NCI-H146 (cell line): Measurements from ENCODE around the gene FXYD3.
"Not testable (repeated sequence)": the region's sequence is repeated elsewhere in the genome, so short reads cannot be mapped to it uniquely, and the experiment has no call there.

Source experiments
- DNase-seq: peaks from one replicate; lab custom pipeline; 2025; lab: John Stamatoyannopoulos, UW

Gene FXYD3

GRCh38 chr19:35124098-35125060 is 8.8 kb downstream of the FXYD3 start:
- peak; percentile 58 for DNase-seq

DNA sequence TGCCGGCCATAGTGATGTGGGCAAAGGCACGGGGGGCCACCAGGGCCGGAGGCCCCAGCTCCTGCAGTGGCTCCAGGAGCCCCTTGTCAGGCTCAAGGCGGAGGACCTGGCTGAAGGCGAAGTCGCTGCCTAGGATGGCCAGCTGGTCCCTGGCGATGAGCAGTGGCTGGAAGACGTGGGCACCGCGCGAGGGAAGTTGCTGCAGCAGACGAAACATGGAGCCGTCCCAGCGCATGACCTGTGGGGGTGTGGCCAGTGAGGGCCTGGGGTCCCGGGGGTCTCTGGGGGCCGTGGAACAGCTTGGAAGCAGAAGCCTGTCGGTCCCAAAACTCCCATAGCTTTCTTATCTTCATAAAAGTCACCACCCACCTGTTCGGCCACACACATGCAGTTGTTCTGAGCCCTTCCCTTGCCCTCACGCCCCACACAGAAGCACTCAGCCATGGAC is 9.7 kb downstream of the FXYD3 start:
- DNase-seq, result no peak

- DNase-seq, result no peak
Observed at GRCh38 chr19:35125749-35126623, 10.4 kb downstream of the FXYD3 start.

DNA sequence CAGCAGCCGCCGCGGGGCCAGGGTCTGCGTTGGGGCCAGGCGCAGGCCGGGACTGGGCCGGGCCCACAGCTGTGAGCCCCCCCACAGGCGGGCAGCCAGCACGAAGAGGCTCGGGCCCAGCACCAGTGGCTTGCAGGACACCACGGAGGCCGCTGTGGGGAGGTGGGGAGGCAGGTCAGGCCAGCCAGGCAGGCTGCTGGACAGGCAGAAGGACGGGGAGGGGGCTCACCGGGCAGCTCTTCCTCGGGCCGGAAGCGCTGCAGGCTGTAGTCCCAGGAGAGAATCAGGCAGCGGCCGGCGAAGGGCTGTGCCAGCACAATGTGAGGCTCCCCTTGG is 11.0 kb downstream of the FXYD3 start:
- no peak for DNase-seq

- no peak for DNase-seq
Observed at GRCh38 chr19:35127871-35128270, 12.2 kb downstream of the FXYD3 start.

- no peak for DNase-seq
Observed at GRCh38 chr19:35128398-35129057, 12.9 kb downstream of the FXYD3 start.

GRCh38 chr19:35129724-35130274 is 14.2 kb downstream of the FXYD3 start:
- DNase-seq, result not testable (repeated sequence)

GRCh38 chr19:35130761-35131720 is 15.4 kb downstream of the FXYD3 start:
- no peak for DNase-seq

DNA sequence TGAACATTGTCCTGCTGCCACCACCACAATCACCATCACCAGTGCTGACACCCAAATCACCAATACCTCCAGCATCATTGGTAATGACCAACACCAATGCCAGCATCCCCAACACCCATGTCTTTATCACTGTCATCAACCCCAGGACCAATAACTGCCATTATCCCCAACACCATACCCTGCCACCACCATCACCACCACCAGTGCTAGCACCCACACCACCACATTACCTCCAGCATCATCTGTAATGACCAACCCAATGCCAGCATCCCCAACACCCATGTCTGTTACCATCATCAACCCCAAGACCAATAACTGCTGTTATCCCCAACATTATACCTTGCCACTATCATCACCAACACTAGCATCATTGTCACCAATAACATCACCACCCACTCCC is 16.6 kb downstream of the FXYD3 start:
- DNase-seq, result no peak

- DNase-seq, result no peak
Observed at GRCh38 chr19:35133826-35134225, 18.2 kb downstream of the FXYD3 start.

- DNase-seq, result no peak
Observed at GRCh38 chr19:35134601-35135242, 19.1 kb downstream of the FXYD3 start, which contains the start of gene LGI4. Gene LGI4 (minus strand): TSS chr19:35135059. CDS start chr19:35134680, 379 bp downstream.

DNA sequence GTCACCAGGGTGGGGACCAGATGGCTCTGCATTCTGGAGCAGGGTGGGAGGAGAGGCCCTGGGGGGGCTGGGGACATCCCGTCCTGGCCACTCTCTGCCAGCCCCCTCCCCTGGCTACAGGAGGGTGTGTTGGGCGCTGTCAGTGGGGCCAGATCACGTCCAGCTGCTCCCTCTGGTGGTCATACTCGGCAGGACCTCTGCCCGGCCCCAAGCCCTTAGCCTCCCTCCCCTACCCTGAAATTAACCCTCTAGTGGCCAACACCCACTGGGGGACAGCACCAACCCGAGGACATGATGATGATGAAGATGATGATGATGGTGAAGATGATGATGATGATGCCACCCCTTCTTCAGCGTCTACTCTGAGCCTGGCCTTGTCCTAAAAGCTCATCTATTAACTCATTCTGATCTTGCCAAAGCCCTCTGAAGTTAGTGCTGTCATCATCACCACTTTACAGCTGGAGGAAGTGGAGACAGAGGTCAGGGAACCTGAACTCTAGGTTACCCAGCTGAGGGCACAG is 19.8 kb downstream of the FXYD3 start:
- DNase-seq, result peak; percentile 51

- DNase-seq, result no peak
Observed at GRCh38 chr19:35136231-35136630, 20.6 kb downstream of the FXYD3 start.

DNA sequence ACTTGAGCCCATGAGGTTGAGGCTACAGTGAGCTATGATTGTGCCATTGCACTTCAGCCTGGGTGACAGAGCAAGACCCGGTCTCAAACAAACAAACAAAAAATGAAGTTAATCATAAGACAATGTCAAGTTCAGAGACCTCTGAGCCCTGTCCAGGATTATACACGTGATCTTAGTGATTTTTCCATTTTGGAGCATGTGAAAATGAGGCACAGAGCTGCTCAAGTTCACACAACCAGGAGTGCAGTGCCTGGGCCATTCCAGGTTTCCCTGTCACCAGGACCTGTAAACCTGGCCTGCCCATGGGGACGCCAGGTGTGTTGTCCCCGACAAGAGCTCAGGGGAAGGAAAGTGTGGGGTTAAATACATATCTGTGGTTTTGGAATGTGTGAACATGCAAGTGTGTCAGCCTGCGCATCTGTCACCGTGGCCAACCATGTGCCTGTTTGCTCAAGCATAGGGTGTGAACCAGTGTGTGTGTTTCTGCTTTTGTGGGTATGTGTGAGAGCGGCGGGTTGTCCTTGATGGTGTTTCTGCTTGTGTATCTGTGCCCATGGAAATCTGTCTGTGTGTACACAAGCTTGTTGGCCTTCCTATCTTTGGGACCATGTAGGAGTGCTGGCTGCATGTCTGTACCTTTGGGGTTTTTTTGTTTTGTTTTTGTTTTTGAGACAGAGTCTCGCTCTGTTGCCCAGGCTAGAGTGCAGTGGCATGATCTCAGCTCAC is 21.5 kb downstream of the FXYD3 start:
- no peak for DNase-seq

DNA sequence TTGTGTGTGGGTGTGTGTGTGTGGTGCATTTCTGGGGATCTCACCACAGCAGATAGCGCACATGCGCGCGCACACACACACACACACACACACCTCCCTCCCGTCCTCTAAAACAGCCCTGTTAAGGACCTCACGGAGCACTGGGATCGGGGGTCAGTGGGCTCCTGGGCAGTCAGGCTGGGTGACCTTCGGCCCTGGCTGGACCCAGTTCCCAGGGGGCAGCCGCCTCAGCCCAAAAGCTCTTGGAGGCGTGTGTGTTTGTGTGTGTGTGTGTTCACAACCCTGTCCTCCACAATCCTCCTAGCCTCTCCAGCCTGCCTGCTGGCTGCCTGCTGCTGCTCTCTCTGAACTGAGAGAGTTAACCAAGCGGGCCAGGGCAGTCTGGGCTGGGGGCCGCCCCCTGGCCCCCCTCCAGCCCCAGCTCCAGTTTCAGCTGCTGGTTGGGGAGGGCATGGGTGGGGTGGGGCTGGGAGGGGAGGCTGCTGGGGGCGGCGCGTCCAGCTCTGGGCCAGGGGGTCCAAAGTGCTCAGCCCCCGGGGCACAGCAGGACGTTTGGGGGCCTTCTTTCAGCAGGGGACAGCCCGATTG is 22.8 kb downstream of the FXYD3 start, which contains the start of gene FXYD1:
FXYD1 (plus strand) TSS at position 520 of the 588 bp plus-strand sequence. CDS start 1,256 bp downstream, outside the sequence.
- no peak for DNase-seq

DNA sequence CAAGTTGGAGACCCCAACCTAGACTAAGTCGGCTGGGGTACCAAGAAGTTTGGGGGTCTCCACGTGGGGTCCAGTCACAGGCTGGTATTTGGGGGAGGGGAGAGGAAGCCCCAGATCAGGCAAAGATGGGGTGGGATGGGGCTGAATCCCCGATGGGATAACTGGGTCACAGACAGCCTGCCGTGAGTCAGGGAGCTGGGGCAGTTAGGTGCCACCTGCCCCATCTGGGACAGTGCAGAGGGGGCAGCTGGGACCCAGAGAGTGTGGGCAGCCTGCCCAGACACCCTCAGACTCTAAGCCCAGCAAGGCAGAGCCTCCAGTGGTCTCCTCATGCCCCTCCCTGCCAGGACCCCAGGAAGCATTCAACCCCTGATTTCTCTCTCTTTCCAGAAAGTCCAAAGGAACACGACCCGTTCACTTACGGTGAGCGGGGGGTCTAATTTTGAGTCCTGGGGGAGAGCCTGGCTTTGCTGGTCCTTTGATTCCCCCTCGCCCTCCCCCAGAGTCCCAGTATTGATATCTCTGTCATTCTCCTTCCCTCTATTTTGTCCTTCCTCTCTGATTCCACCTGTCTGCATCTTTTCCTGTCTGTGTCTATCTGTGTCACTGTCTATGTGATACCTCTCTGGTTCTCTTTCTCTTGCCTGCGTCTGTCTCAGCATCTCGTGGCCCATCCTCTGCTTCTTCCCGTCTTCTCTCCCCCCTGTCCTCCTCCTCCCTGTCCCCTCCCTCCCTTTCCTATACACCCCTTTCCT is 24.8 kb downstream of the FXYD3 start:
- DNase-seq, result no peak

DNA sequence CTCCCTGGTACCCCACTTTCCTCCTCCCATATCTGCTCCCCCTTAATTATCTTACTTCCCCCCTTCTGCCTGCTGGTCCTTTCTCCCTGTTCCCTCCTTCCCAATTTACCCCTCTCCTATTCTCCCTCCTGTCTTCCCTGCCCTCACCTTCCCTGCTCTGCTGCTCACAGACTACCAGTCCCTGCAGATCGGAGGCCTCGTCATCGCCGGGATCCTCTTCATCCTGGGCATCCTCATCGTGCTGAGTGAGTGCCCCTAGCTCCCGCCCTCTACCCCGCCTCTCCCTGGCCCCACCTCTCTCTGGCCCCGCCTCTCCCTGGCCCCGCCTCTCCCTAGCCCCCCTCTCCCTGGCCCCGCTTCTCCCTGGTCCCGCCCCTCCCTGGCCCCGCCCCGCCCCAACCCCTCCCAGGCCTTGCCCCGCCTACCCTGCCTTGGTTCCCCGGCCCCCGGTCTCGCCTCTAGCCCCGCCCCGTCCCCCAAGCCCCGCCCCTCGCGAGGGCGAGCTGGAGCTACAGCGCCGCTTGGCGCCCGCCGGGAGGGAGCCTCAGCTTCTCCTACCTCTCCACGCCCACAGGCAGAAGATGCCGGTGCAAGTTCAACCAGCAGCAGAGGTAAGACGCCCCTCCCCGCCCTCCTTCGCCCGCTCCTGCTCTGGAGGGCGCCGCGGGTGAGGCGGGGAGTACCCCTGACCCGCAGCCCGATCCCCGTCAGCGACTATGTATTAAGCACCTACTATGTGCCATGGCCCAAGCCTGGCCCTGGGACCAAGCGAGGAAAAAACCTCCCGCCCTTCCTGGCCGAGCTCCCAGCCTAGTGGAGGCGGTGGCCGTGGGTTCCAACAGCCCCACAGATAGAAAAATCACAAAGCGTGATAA is 25.6 kb downstream of the FXYD3 start:
- DNase-seq, result peak; percentile 69
